Activated CD4-positive, alpha-beta T cell treated with anti-CD3 and anti-CD28 coated beads, Interleukin-2, amount 10 ng/mL, durations not matched to agents 24 days and 14 days (primary cell): ENCODE data around the gene DEGS2. TPM values are rescaled to one million over a fixed set of nuclear protein-coding genes. Genes with fewer than 3 reads are reported as not detected.

Experiments used
- DNase-seq: peaks from one replicate; pipeline ENCODE4 v3.0.0; 2022
- H3K27ac Mint-ChIP-seq: one replicate; pipeline ENCODE4 v1.8.0; 2022; ENCODE audit warnings: mild to moderate bottlenecking, mixed read lengths
- H3K27me3 Mint-ChIP-seq: one replicate; pipeline ENCODE4 v1.8.0; 2022; ENCODE audit warnings: mixed read lengths
- H3K36me3 Mint-ChIP-seq: one replicate; pipeline ENCODE4 v1.8.0; 2022; ENCODE audit warnings: low read depth, mild to moderate bottlenecking, mixed read lengths
- H3K4me1 Mint-ChIP-seq: one replicate; pipeline ENCODE4 v1.8.0; 2021; ENCODE audit warnings: mixed read lengths
- H3K4me3 Mint-ChIP-seq: one replicate; pipeline ENCODE4 v1.8.0; 2022; ENCODE audit warnings: mild to moderate bottlenecking, moderate library complexity, mixed read lengths
- H3K9me3 Mint-ChIP-seq: one replicate; pipeline ENCODE4 v1.8.0; 2021; ENCODE audit warnings: mixed read lengths
- intact Hi-C: fragments of 100-400 bp; cut with micrococcal nuclease; formaldehyde crosslinking; loops from one replicate; pipeline ENCODE4 v1.15.1; 2023
- total RNA-seq: library from RNA; stranded (reverse); gene quantifications from 2 replicates; pipeline ENCODE4 v1.2.3, GENCODE V29; 2022

The DEGS2 gene
- total RNA-seq, 1 donor from 2014 or later, result 0.35 TPM

DNA sequence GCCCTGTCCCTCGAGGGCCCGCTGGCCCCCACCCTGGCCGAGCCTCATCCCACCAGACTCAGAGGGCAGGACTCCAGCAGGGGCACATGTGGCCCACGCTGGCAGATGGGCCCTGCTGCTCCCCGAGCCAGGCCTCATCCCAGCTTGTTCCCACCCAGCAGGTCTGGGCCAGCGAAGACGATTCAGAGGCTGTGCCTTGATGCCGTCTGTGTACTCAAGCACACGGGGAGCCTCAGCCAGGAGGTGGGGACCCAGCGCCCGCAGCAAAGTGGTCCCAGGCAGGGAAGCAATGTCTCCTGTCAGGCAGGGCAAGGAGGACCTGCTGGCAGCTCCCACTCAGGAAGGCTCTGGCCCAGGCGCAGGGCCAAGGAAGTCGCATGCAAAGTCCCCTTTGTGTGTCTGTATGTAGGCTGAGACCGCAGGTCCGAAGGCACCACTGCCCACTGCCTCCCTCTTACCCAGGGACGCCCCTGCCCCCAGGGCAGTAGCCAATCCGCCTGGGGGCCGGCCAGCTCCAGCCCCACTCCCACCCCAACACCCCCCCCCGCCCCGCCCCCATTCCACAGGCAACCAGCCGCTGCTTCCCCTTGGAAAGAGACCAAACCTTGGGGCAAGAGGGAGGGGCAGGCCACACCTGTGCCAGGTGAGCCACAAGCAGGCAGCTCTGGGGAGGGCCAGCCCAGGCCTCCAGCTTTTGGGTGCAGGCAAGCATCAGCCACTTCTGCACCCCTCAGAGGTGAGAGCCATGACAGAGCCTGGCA is 9.4 kb downstream of the DEGS2 start:
- Mint-ChIP-seq H3K4me1 (peaks cover 3% of the 10 kb centered on the region), H3K36me3 (peaks cover 4% of the 10 kb centered on the region), H3K27ac (no peak overlapping the region), H3K9me3 (peaks cover 3% of the 10 kb centered on the region), H3K4me3 (no peak overlapping the region), H3K27me3 (no peaks in the 10 kb centered on the region)
- no peak for DNase-seq
- intact Hi-C loops, result no loop called here

DNA sequence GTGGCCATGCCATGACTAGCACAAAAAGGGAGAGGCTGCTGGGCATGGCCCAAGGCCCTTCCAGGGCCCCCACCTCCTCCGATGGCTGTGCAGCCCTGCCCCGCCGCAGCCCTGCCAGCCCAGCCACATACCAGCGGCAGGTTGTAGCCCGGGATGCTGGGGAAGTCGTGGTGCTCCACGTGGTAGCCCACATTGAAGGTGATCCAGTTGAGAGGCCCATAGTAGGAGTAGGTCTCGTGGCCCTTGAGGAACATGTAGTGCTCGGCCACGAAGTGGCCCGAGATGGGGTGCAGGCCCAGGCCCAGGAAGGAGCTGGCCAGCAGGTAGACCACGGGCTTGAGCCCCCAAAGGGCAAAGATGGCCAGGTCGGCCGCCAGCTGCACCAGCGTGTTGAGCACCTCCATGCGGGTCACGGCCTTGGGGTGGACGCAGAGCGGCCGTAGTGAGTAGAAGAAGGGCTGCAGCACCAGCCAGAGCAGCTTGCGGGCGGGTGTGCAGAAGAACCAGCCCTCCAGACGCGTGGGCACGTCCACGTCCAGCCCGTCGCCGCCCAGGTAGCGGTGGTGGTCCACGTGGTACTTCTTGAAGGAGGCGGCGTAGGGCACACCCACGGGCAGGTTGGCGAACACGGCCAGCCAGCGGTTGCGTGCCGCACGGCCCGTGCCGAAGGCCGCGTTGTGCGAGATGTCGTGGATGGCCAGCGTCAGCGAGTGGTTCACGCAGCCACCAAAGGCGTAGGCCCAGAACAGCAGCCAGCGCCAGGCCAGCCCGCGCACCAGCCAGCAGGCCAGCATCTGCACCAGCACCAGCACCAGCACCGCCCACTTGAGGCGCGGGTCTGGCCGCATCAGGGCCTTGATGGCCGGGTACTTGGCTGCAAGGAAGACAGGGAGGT is 10.4 kb downstream of the DEGS2 start:
- Mint-ChIP-seq H3K9me3 (no peaks in the 10 kb centered on the region), H3K27me3 (no peaks in the 10 kb centered on the region), H3K27ac (no peak overlapping the region), H3K4me3 (no peak overlapping the region), H3K36me3 (peaks cover 4% of the 10 kb centered on the region), H3K4me1 (peaks cover 3% of the 10 kb centered on the region)
- DNase-seq, result peak; percentile 71
- intact Hi-C loops, result no loop called here

DNA sequence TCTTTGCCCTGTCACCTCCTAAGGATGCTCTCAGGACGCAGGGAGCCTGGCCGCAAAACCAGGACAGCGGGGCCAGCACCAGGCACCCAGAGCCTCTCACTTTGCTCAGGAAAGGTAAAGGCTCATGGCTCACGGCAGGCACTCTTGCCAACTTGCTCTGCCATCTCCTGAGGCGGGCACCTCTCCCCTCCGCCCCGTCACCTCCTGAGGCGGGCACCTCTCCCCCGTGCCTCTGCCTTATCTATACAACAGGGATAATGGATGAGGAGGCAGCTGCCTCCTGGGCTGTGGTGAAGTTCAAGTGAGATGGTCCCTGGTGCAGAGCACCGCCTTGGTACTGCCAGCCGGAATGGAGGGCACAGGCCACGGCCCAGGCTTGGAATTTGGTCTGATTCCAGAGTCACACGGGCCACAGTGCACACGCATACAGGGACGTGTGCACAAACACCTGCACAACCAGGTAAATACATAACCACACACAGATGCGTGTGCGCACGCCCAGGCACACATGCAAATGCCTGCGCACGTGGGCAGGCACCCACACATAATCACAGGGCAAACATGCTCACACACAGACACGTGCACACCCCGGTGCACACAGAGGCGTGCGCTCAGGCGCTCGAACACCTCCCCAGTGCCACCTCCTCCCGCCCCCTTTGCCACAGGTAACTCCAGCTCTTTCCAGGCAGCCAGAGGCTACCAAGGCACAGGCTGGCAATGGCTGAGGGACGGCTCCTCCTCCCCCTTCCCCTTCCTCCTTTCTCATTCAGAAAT is 11.6 kb downstream of the DEGS2 start:
- no peaks in the 10 kb centered on the region for H3K27me3 Mint-ChIP-seq
- H3K36me3 Mint-ChIP-seq, result peaks cover 6% of the 10 kb centered on the region
- peak; percentile 68 for DNase-seq
- no peak overlapping the region for H3K4me3 Mint-ChIP-seq
- H3K27ac Mint-ChIP-seq, result peak overlapping the region; percentile 58
- H3K9me3 Mint-ChIP-seq, result no peaks in the 10 kb centered on the region
- peaks cover 3% of the 10 kb centered on the region for H3K4me1 Mint-ChIP-seq
- intact Hi-C loops, result no loop called here

DNA sequence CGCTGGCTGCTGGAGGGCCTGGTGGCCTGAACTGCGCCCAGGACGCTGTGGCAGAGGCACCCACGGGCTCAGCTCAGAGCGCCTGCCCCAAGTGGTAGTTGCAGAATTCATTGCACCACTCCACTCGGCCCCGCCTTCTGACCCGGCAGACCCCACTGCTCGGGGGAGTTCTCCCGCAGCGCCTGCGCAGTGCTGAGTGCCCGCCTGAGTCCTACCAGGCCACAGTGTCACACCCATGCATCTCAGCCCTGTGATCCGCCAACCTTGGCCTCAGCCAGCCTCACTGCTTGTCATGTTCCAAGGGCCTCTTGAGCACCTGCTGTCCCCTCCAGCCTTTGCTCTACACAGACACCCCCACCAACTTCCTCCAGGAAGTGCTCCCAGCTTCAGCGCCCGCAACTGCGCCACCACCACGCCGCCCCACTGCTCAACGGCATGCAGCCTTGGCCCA is 12.2 kb downstream of the DEGS2 start:
- intact Hi-C loops, result no loop called here
- Mint-ChIP-seq H3K4me1 (peaks cover 3% of the 10 kb centered on the region), H3K9me3 (no peaks in the 10 kb centered on the region), H3K27ac (peak overlapping the region; percentile 58), H3K4me3 (no peak overlapping the region), H3K36me3 (peaks cover 8% of the 10 kb centered on the region), H3K27me3 (no peaks in the 10 kb centered on the region)
- DNase-seq, result peak; percentile 84

DNA sequence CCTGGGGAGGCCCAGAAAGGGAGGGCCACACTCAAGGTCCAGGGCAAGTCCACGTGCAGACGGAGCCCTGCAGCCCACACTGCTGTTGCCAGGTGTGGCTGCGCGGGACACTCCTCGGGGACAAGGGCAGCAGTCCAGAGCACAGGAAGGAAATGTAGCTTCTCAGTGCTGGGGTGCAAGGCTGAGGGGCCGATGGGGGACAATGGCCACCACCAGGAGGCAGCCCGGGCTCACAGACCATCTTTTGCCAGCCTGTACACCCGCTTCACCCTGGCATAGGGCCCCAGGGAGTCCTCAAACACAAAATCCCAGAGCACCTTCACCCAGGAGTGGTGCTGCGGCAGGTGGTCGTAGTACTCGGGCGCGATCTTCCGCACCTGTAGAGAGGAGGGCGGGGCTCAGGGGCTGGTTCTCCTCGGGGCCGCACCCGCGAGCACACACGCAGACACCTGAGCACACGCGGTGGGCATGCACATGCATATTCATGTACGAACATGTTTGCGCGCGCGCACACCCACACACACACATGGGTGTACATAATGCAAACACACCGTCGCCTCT is 12.8 kb downstream of the DEGS2 start:
- Mint-ChIP-seq H3K9me3 (no peaks in the 10 kb centered on the region), H3K4me3 (no peak overlapping the region), H3K27ac (peak overlapping the region; percentile 41), H3K4me1 (peaks cover 3% of the 10 kb centered on the region), H3K36me3 (peaks cover 10% of the 10 kb centered on the region), H3K27me3 (no peaks in the 10 kb centered on the region)
- intact Hi-C loops, result no loop called here
- DNase-seq, result peak; percentile 67

DNA sequence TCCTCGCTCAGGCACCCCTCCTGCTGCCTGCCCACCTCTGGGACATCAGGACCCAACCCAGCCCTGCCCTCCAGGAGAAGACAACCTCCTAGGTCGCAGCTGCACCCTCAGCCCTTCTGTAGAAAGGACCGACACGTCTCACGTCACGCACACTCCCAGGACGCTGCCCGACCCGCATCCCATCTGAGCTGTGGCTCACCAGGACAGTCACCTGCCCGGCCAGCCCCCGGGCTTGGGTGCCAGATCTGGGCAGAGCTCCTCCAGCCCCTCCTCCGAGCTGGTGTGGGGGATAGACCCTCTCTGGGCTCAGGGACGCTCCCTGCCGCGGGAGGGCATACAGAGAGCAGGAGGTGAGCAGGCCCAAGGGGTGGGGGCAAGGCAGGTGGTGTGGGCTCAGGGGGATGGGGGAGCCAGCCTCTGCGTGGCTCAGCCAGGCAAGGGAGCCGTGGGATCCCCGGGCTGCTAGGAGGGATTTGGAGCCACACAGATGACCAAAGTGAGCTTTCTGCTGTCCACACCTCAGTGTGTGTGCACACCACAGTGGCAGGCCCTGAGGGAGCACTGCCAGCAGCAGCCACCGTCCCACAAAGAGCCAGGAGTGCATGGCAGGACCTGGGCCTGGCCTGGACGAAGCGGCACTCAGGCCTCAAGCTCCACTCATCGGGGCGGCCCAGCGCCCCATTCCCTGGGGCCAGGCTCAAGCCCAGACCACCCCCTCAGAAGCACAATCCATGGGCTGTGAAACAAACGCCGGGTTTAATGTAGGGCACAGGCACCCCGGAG is 13.6 kb downstream of the DEGS2 start:
- intact Hi-C loops, result no loop called here
- Mint-ChIP-seq H3K27me3 (no peaks in the 10 kb centered on the region), H3K4me3 (no peak overlapping the region), H3K27ac (no peak overlapping the region), H3K9me3 (no peaks in the 10 kb centered on the region), H3K36me3 (peaks cover 12% of the 10 kb centered on the region), H3K4me1 (peaks cover 3% of the 10 kb centered on the region)
- no peak for DNase-seq

DNA sequence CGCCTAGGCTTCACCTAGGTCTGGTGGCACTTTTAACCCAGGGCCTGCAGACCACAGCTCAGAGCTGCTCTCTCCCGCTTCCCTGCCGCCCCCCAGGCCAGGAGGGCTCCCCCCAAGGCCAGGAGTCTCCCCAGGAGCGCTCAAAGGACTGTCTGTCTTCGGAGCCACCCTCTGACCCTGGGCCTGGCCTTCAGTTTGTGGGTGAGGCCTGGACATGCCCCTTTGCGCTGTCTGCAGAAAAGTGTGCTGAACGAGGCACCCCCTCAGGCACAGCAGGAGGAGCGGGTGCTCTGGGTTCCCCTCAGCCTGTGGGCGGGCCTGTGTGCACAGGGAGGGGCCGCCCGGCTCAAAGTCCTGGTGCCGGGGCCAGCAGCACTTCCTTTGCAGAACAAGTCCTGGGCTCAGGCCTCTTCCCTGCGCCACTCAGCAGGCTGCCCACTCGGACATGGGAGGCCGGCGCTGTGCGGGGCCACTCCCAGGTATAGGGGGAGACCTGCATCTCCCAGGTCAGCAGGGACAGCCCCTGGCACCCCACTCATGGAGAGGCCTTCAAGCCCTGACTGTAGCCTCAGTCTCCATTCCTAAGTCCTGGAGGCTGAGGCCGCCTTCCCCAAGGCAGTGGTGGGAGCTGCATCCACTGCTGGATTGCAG is 14.3 kb downstream of the DEGS2 start:
- Mint-ChIP-seq H3K9me3 (no peaks in the 10 kb centered on the region), H3K27me3 (no peaks in the 10 kb centered on the region), H3K27ac (peak overlapping the region; percentile 29), H3K36me3 (peaks cover 15% of the 10 kb centered on the region), H3K4me1 (peaks cover 3% of the 10 kb centered on the region), H3K4me3 (no peak overlapping the region)
- intact Hi-C loops, result no loop called here
- no peak for DNase-seq

DNA sequence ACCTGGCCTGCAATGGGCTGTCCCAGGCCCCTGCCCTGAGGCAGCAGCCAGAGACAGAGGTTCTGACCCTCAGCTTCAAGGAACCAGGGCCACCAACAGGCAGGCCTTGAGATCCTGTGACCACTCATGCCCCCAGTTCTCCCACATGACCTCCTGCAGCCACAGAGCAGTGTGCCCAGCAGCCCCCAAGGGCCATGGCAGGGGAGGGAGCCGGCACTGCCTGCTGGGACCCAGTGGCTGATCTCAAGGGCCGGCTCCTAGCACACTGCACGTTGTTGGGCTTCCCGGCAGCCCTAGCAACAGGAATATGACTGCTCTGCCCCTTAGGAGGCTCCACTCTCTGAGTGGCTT is 14.8 kb downstream of the DEGS2 start:
- intact Hi-C loops, result no loop called here
- H3K4me1 Mint-ChIP-seq, result peaks cover 3% of the 10 kb centered on the region
- H3K27me3 Mint-ChIP-seq, result no peaks in the 10 kb centered on the region
- peak overlapping the region; percentile 29 for H3K27ac Mint-ChIP-seq
- DNase-seq, result no peak
- H3K4me3 Mint-ChIP-seq, result no peak overlapping the region
- no peaks in the 10 kb centered on the region for H3K9me3 Mint-ChIP-seq
- peaks cover 17% of the 10 kb centered on the region for H3K36me3 Mint-ChIP-seq

DNA sequence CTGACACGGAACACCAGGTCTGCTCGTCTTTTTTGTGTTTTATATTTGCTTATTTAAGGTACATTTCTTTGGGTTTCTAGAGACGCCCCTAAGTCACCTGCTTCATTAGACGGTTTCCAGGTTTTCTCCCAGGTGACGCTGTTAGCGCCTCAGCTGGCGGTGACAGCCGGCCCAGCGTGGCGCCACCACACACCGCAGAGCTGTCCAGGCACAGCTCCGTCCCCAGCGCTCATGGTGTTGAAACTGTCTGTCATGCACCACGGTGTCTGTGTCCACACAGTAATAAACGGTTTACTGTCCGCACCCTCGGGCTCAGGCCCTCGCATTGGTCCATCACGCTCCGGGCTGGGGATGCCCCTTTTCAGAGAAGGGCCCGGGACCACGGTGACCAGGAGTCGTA is 15.5 kb downstream of the DEGS2 start:
- no peaks in the 10 kb centered on the region for H3K9me3 Mint-ChIP-seq
- intact Hi-C loops, result no loop called here
- H3K4me1 Mint-ChIP-seq, result peaks cover 5% of the 10 kb centered on the region
- H3K27ac Mint-ChIP-seq, result no peak overlapping the region
- H3K4me3 Mint-ChIP-seq, result no peak overlapping the region
- peaks cover 21% of the 10 kb centered on the region for H3K36me3 Mint-ChIP-seq
- DNase-seq, result no peak
- H3K27me3 Mint-ChIP-seq, result no peaks in the 10 kb centered on the region

DNA sequence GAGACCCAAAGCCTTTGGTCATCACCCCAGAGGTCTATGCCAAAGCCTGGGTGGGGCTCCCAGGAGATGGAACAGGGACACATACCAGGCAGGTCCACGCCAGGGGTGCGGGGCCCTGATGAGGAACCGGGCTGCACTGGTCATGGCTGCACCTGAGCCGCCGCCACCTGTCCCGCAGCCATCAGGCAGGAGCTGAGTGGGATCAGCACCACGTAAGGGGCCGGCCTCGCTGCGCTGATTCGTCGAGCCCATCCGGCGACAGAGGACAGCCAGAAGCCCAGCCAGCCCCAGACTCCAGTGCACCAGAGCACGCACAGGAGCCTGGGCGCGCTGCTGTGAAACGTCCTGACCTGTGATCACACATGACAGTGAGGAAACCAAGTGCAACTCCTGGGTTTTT is 15.9 kb downstream of the DEGS2 start:
- Mint-ChIP-seq H3K27ac (no peak overlapping the region), H3K9me3 (no peaks in the 10 kb centered on the region), H3K4me3 (no peak overlapping the region), H3K4me1 (peaks cover 5% of the 10 kb centered on the region), H3K36me3 (peaks cover 25% of the 10 kb centered on the region), H3K27me3 (no peaks in the 10 kb centered on the region)
- DNase-seq, result no peak
- intact Hi-C loops, result no loop called here

DNA sequence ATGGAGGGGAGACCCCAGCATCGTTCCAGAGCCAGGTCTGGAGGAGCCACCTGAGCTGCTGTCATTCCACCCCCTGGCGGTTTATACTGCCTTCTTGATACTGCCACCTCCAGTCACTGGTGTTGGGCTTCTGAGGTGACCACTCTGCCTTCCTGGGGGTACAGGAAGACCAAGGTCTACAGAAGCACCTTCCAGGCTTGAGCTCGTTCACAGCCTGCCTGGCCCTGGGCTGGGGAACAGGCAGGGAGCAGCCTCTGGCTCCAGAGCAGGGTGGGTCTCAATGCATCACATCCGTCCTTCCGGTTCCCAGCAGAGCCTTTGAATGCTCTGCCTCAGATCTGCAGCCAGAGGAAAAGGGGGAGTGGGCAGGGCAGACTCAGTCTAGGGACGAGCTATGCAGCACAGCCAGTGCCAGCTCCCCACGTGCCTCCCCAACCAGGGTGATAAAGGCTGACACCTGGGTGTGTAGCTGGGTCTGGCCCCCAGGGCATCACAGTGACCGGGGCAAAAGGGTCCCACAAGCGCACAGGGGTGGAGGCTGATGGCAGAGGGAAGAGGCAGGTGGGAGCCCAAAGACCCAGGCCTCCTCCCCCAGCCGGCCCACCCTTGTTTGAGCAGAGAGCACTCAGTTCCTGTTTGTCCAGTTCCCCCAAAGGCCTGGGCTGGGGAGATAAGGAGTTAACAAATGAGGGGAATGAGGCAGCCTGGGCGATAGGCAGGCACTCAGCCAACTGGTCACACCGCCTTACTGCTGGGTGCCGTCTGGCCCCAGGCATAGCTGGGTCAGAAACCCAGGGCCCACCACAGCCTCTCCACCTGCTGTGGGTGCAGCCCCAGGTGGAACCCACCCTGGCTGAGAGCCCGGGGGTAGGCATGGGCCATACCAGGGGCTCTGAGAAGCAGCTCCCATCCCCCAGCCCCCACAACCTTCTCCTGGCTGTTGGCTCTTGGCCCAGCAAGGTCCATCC is 17.1 kb downstream of the DEGS2 start:
- no peak overlapping the region for H3K4me3 Mint-ChIP-seq
- intact Hi-C loops, result no loop called here
- no peaks in the 10 kb centered on the region for H3K27me3 Mint-ChIP-seq
- H3K9me3 Mint-ChIP-seq, result no peaks in the 10 kb centered on the region
- peaks cover 33% of the 10 kb centered on the region for H3K36me3 Mint-ChIP-seq
- no peak for DNase-seq
- no peak overlapping the region for H3K27ac Mint-ChIP-seq
- H3K4me1 Mint-ChIP-seq, result peaks cover 4% of the 10 kb centered on the region

DNA sequence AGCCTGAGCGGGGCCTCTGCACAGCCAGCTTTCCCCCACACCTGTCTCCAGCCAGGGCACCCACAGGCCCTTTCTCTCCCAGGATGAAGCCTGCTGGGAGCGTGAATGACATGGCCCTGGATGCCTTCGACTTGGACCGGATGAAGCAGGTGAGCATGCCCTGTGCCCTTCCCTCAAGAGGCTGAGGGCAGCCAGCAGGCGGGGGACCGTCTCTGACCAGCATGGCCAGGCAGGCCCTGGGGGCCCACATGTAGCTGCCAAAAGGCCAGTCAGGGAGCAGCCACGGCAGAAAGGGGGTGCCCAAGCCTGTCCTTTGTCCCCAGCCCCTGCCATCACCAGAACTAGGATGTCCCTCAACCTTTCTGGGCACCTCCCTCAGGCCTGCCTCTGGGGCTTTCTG is 18.3 kb downstream of the DEGS2 start:
- DNase-seq, result no peak
- H3K9me3 Mint-ChIP-seq, result no peaks in the 10 kb centered on the region
- intact Hi-C loops, result no loop called here
- H3K27me3 Mint-ChIP-seq, result no peaks in the 10 kb centered on the region
- H3K36me3 Mint-ChIP-seq, result peaks cover 42% of the 10 kb centered on the region
- peaks cover 2% of the 10 kb centered on the region for H3K4me1 Mint-ChIP-seq
- H3K4me3 Mint-ChIP-seq, result no peak overlapping the region
- no peak overlapping the region for H3K27ac Mint-ChIP-seq
